Measurements from ENCODE around the gene EFNA3. TPM values are rescaled to one million over a fixed set of nuclear protein-coding genes. Genes with fewer than 3 reads are reported as not detected.

The EFNA3 gene, protein sequence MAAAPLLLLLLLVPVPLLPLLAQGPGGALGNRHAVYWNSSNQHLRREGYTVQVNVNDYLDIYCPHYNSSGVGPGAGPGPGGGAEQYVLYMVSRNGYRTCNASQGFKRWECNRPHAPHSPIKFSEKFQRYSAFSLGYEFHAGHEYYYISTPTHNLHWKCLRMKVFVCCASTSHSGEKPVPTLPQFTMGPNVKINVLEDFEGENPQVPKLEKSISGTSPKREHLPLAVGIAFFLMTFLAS
- polyA plus RNA-seq (ENCODE audit: low read depth in 6 of 6), result 1 to 10 TPM in 3 of 6 donors, under 1 TPM in 2, not detected in 1; 0.54 to 2.9 (median 2.1) TPM

DNA sequence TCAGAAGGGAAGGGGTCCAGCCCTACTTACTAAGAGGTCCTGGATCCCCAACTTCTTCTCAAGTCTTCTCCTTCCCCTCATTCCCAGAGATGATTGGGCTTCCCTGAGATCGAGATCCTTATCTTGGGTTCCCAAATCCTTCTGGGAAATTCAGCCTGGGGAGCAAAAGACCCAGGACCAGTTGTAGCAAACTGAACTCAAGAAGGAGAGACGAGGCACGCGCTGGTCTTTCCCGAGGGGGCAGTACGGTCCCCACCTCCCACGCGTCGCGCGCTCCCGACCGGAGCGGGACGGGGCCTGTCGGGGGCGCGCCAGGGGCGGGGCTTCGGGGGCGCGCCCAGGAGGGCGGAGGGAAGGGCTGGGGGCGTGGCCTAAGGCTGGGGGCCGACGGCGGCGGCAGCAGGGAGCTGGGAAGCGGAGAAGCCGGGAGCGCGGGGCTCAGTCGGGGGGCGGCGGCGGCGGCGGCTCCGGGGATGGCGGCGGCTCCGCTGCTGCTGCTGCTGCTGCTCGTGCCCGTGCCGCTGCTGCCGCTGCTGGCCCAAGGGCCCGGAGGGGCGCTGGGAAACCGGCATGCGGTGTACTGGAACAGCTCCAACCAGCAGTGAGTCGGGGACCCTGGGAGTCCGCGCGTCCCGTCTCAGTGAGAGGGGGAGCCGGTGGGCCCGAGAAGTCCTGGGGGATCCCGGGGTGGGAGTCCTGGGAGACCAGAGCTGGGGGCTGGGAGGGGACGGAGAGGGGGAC, at the start of gene EFNA3:
EFNA3 (plus strand) TSS at position 369 of the 741 bp plus-strand sequence; CDS start at position 474, 105 bp downstream.
- H3K36me3 Mint-ChIP-seq, result peaks cover 0 to 8% of the 10 kb centered on the region in 2 donors
- peak within 1 kb of the TSS; percentile 66 to 96 (median 84) for H3K4me3 Mint-ChIP-seq
- H3K27ac Mint-ChIP-seq, result peak within 1 kb of the TSS in 4 of 6 donors; percentile 53 to 83 (median 58)

DNA sequence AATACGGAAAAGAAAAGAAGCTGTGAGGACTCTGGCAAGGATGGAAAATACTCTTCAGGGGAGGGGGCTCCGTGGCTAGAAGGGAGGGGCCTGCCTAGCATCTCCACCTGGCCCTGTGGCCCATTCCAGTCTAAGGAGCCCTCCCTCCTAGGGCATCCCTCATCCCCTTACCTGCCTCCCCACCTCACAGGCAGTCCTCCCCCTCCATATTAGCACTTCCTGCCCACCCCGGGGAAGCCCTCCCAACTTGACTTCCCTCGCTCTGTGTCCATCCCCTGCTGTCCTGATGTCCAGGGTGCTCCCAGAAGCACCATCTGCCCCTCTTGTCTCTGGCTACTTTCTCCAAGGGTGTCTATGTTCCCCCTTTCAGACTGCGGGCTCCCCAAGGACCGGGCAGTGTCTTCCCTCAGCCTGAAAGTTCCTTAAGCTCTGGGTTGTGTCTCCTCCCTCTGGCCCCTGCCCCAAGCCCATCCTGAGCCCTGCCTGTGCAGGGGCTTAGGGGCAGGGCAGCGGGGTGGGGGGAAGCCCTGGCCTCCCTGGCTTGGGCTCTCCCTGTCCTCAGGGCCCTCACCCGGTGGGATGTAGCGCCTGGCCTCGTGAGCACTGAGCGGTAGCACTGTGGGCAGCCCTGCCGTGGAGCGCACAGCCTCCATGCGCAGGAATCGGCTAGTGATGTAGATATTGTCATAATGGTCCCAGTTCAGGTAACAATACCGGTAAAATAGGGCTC, 49.0 kb upstream of the EFNA3 start:
- no peak overlapping the region for H3K27ac Mint-ChIP-seq
- H3K4me3 Mint-ChIP-seq, result no peak overlapping the region
- no peaks in the 10 kb centered on the region for H3K4me1 Mint-ChIP-seq
- no peaks in the 10 kb centered on the region for H3K36me3 Mint-ChIP-seq
- peaks cover 0 to 4% (median 0%) of the 10 kb centered on the region in 3 donors for H3K27me3 Mint-ChIP-seq
- no peaks in the 10 kb centered on the region for H3K9me3 Mint-ChIP-seq
- DNase-seq, result no peak
- no peak for ATAC-seq (ENCODE audit: low read depth in 2 of 2)

More for the DNA sequence above, at the start of gene EFNA3:
- DNase-seq (peak; percentile 50), ATAC-seq (ENCODE audit: low read depth in 2 of 2) (peak; percentile 37 to 38)
- Mint-ChIP-seq H3K27me3 (peaks cover 31 to 39% (median 37%) of the 10 kb centered on the region in 3 donors), H3K9me3 (peaks cover 0 to 3% (median 0%) of the 10 kb centered on the region in 7 donors), H3K4me1 (peaks cover 42 to 50% (median 45%) of the 10 kb centered on the region in 3 donors)

DNA sequence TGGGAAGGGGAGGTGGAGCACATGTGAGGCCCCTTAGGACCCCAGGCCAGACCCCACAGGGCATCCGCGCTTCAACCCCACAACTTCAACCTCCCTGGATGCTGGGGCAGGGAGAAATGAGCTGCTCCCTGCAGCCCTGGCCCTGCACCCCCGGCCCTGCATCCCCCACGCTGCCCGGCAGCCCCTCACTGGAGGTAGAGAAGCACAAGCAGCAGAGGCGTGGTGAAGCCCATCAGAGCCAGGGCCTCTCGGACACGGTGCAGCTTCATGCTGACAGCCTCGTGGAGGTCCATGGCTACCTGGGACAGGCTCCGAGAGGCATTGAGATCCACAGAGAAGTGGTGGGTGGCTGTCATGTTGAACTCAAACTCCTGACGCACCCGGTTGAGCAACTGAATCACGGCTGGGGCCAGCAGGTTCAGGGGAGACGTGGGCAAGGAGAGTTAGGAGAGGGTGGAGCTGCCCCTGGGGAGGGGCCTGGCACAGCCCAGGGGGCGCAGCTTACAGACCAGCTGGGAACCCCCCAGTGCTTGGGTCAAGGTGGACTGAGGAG, 48.3 kb upstream of the EFNA3 start:
- Mint-ChIP-seq H3K4me1 (no peaks in the 10 kb centered on the region), H3K9me3 (no peaks in the 10 kb centered on the region), H3K27ac (no peak overlapping the region), H3K27me3 (peaks cover 0 to 10% (median 0%) of the 10 kb centered on the region in 3 donors), H3K4me3 (no peak overlapping the region), H3K36me3 (no peaks in the 10 kb centered on the region)
- ATAC-seq (ENCODE audit: low read depth in 2 of 2) (no peak), DNase-seq (no peak)

DNA sequence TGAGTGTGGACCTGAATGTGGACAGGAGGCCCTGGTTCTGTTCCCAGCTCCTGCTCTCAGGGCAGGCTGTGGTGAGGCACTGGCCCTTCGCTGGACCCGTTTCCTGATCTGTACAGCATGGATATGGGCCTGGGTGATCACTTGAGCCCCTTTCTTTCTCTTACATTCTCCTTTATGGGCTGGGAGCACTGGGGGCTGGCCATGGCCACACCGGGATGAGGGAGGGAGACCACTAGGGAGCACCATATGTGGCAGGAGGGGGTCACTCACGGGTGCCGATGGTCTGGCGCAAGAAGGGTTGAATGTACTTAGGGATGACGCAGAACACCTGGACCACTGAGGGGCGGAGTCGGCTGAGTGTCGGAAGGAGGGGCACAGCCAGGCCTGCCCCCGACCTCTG, 47.7 kb upstream of the EFNA3 start:
- H3K27me3 Mint-ChIP-seq, result peaks cover 0 to 10% (median 0%) of the 10 kb centered on the region in 3 donors
- DNase-seq (no peak), ATAC-seq (ENCODE audit: low read depth in 2 of 2) (no peak)
- no peak overlapping the region for H3K4me3 Mint-ChIP-seq
- H3K36me3 Mint-ChIP-seq, result no peaks in the 10 kb centered on the region
- H3K9me3 Mint-ChIP-seq, result no peaks in the 10 kb centered on the region
- no peaks in the 10 kb centered on the region for H3K4me1 Mint-ChIP-seq
- H3K27ac Mint-ChIP-seq, result no peak overlapping the region

DNA sequence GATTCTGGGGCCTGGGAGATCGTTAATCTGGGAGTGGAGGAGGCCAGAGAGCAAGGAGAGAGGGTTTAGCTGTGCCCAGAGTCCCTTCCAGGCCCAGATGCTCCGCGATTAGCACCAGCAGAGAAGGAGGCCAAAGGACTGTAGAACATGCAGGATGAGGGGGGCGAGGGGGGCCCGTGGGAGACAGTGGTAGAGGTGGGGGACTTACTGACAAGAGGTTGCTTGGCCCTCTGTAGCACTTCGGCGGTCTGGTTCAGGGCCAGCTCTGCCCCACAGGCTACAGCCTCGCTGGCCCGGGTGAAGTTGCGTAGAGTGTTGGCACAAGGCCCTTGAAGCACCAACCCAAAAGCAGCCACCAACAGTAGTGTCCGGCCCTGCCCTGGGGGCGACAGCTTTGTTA, 45.8 kb upstream of the EFNA3 start:
- Mint-ChIP-seq H3K27ac (peak overlapping the region in 1 of 6 donors; percentile 60), H3K4me3 (no peak overlapping the region), H3K9me3 (no peaks in the 10 kb centered on the region), H3K36me3 (no peaks in the 10 kb centered on the region), H3K4me1 (no peaks in the 10 kb centered on the region), H3K27me3 (peaks cover 0 to 12% (median under 1%) of the 10 kb centered on the region in 3 donors)
- no peak for DNase-seq
- no peak for ATAC-seq (ENCODE audit: low read depth in 2 of 2)

DNA sequence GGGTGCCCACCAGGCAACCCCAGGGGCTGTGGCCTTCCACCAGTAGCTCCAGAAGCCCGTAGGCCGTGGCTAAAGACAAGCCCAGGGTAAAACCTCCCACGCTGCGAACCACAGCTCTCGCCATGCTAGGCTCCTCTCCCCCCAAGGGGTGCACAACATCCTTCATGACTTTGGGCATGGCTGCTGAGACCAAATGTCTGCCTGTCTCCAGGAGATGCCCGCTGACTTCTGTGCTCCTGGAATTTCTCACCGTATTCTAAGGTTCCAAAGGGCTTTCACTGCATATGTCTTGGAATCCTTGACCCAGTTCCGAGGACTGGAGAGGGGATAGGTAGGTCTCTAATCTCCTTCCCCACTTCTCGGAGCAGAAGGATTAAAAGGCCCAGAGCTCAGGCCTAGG, 45.1 kb upstream of the EFNA3 start, which contains the start of the genes DCST1 and DCST2:
DCST1 (plus strand) TSS at position 301 of the 400 bp plus-strand sequence. CDS start 213 bp downstream, outside the sequence.
DCST2 (minus strand) TSS at position 258 of the 400 bp plus-strand sequence; CDS start at position 178, 80 bp downstream.
- ATAC-seq (ENCODE audit: low read depth in 2 of 2) (no peak), DNase-seq (no peak)
- Mint-ChIP-seq H3K9me3 (no peaks in the 10 kb centered on the region), H3K27me3 (peaks cover 2 to 18% (median 7%) of the 10 kb centered on the region in 3 donors), H3K36me3 (no peaks in the 10 kb centered on the region), H3K4me3 (peak within 1 kb of the TSS in 1 of 8 donors; percentile 34), H3K4me1 (no peaks in the 10 kb centered on the region), H3K27ac (peak within 1 kb of the TSS in 1 of 6 donors; percentile 60)

DNA sequence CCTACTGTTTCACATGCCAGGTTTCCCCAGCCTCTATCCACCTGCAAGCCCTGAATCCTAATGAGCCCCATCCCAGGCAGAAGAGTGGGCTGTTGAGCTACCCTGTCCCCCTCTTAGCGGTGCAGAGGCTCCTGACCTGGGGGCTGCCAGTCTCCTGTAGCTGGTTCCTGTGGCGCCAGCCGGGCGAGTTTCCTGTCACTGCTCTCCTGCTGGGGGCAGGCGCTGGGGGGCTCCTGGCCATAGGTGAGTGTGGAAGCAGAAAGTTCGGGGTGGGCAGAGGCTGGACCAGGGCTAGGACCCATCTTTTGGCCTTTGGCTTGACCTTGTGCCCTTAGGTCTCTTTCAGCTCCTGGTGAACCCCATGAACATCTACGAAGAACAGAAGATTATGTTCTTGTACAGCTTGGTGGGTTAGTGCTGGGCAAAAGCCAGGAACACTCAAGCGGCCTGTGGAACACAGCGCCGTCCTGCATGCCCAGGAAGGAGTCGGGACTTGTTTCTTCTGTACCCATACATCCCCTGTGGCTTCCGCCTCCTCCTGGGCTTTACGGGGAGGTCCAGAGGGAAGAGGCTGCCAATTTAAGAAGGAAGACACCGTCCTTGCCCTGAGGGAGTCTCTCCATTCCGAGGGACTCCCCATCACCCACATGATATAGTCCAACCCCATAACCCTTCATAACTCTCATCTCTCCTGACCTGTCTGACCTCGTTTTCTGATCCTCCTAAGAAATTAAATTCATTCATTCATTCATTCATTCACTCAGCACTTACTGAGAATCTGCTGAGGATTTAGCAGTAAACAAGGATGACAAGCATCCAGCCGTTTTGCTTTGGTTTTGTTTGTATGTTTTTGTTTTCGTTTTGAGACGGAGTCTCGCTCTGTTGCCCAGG, 44.1 kb upstream of the EFNA3 start:
- Mint-ChIP-seq H3K4me1 (no peaks in the 10 kb centered on the region), H3K36me3 (no peaks in the 10 kb centered on the region), H3K4me3 (no peak overlapping the region), H3K27ac (peak overlapping the region in 1 of 6 donors; percentile 50), H3K9me3 (no peaks in the 10 kb centered on the region), H3K27me3 (peaks cover 9 to 28% (median 13%) of the 10 kb centered on the region in 3 donors)
- no peak for DNase-seq
- ATAC-seq (ENCODE audit: low read depth in 2 of 2), result no peak

DNA sequence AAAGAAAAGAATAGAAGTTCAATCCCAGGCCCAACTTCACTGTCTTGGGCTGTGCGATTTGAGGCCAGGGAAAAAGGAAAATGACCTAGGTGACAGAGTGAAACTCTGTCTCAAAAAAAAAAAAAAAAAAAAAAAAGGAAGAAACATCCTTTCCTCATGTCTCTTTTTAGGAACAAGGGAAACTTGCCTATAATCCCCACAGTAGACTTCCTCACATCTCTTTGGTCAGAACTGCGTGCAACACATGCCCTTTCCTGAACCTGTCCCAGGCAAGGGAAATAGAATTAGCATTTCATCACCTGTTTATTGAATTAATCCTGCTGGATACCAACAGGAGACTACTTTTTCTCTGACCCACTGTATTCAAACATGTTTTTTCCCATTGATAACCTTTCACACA, 42.7 kb upstream of the EFNA3 start:
- H3K9me3 Mint-ChIP-seq, result no peaks in the 10 kb centered on the region
- no peak overlapping the region for H3K4me3 Mint-ChIP-seq
- no peak for ATAC-seq (ENCODE audit: low read depth in 2 of 2)
- no peaks in the 10 kb centered on the region for H3K36me3 Mint-ChIP-seq
- H3K27me3 Mint-ChIP-seq, result peaks cover 9 to 28% (median 14%) of the 10 kb centered on the region in 3 donors
- no peaks in the 10 kb centered on the region for H3K4me1 Mint-ChIP-seq
- H3K27ac Mint-ChIP-seq, result no peak overlapping the region
- DNase-seq, result no peak

DNA sequence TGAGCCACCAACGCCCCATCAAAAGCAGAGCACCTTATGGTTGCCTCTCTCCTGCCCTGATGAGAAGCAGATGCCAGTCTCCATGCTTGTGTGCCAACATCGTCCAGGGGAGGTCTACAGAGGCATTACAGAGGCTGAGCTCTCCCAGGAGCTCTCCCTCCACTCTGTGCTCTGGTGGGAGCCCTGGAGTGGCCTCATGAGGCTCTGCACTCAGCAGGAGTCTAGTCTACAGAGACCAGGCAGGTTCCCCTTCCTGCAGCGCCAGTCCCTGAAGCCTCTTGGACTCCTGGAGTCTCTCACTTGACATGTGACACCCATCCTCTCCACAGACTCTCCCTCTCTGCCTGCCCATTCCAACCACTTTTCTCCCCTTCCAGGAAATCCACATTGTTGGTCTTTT, 41.6 kb upstream of the EFNA3 start:
- peaks cover 9 to 28% (median 14%) of the 10 kb centered on the region in 3 donors for H3K27me3 Mint-ChIP-seq
- H3K9me3 Mint-ChIP-seq, result no peaks in the 10 kb centered on the region
- no peaks in the 10 kb centered on the region for H3K4me1 Mint-ChIP-seq
- H3K4me3 Mint-ChIP-seq, result peak overlapping the region in 1 of 8 donors; percentile 52
- ATAC-seq (ENCODE audit: low read depth in 2 of 2), result no peak
- peak overlapping the region in 1 of 6 donors; percentile 62 for H3K27ac Mint-ChIP-seq
- DNase-seq, result no peak
- H3K36me3 Mint-ChIP-seq, result no peaks in the 10 kb centered on the region

DNA sequence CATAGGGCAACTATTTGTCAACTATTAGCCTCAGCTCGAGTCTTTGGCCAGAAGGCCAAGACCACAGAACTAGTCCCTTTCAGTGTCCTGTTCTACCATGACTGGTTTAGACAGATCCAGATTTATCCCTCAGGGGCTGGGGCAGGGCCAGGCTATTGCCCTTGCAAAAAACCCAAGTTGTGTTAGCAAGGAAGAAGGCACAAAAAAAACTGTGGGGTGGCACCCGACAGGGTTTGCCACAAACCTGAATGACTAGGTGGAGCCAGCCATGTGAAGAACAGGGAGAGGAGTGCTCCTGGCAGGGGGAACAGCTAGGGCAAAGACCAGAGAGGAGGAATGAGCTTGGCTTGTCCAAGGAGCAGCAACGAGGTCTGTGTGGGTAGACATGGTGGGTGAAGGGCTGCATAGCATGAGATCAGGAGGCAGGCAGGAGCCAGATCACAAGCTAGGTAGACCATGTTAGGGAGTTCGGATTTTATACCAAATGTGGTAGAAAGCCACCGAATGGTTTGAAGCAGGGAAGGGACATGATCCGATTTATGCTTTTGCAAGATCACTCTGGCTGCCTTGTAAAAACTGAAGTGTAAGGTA, 40.7 kb upstream of the EFNA3 start:
- H3K9me3 Mint-ChIP-seq, result no peaks in the 10 kb centered on the region
- H3K27ac Mint-ChIP-seq, result peak overlapping the region in 1 of 6 donors; percentile 65
- H3K36me3 Mint-ChIP-seq, result no peaks in the 10 kb centered on the region
- H3K4me1 Mint-ChIP-seq, result no peaks in the 10 kb centered on the region
- DNase-seq, result no peak
- ATAC-seq (ENCODE audit: low read depth in 2 of 2), result no peak
- peaks cover 9 to 28% (median 19%) of the 10 kb centered on the region in 3 donors for H3K27me3 Mint-ChIP-seq
- no peak overlapping the region for H3K4me3 Mint-ChIP-seq

DNA sequence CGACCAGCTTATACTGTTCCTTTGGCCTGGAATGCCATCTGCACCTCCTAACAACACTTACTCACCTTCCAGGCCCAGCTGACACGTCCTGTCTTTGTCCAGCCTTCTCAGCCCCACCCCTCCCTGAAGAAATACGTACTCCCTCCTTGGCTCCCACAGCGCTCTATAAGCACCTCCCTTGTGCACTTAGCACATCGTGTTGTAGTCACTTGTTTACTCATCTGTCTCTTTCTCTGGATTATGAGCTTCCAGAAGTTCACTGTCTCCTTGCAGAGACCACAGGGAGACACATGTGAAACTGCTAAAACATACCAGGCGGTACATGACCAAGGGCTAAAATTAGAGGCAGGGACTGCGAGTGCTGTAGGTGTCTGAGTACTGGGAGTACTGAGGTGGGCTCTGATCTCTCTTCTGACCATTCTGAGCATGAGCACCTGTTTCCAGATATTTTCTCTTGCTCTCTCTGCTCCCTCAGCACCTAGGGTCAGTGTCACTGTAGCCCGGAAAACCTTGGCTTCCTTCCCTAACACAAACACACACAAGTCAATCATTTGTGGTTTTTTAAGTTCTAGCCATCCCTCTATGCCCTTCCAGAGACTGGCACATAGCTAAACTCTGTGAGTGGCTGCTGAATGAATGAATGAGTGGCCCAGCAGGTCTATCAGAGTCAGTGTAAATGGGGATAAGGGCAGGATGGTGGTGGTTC, 39.9 kb upstream of the EFNA3 start:
- H3K27ac Mint-ChIP-seq, result peak overlapping the region in 1 of 6 donors; percentile 62
- DNase-seq, result no peak

More for the DNA sequence above, 39.9 kb upstream of the EFNA3 start:
- Mint-ChIP-seq H3K9me3 (no peaks in the 10 kb centered on the region), H3K36me3 (no peaks in the 10 kb centered on the region), H3K4me3 (no peak overlapping the region), H3K4me1 (no peaks in the 10 kb centered on the region), H3K27me3 (peaks cover 9 to 28% (median 19%) of the 10 kb centered on the region in 3 donors)
- no peak for ATAC-seq (ENCODE audit: low read depth in 2 of 2)
